HG03045 (cell line): ENCODE data around the gene LAMA4.

Source experiments
- ATAC-seq: cut with Tn5 transposase; IDR thresholded peaks from one replicate; pipeline ENCODE4 v1.9.1; 2021; ENCODE audit warnings: mild to moderate bottlenecking, moderate library complexity; ENCODE audit not compliant: unreplicated experiment

LAMA4 gene

DNA sequence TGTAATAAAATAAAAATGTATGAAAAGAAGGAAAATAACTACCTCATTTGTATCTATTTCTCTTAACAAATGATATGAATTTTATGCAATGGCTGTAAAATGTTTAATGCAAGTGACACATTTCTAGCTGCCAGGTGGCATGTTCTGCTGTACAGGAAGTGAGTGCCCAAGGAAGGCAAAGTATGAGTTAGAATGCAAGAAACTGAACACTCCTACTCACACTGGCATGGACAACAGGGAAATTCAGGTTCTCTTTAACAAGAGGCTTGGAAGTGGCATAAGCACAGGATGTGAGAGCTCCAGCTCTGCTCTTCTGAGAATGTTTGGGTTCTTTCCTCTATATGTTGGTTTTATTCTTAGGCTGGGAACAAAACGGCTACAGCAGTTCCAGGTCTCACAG is 20.4 kb upstream of the LAMA4 start:
- ATAC-seq, result no peak

- no peak for ATAC-seq
Measured at GRCh38 chr6:112272799-112273198, 18.4 kb upstream of the LAMA4 start.

- ATAC-seq, result no peak
Measured at GRCh38 chr6:112270756-112271155, 16.4 kb upstream of the LAMA4 start.

DNA sequence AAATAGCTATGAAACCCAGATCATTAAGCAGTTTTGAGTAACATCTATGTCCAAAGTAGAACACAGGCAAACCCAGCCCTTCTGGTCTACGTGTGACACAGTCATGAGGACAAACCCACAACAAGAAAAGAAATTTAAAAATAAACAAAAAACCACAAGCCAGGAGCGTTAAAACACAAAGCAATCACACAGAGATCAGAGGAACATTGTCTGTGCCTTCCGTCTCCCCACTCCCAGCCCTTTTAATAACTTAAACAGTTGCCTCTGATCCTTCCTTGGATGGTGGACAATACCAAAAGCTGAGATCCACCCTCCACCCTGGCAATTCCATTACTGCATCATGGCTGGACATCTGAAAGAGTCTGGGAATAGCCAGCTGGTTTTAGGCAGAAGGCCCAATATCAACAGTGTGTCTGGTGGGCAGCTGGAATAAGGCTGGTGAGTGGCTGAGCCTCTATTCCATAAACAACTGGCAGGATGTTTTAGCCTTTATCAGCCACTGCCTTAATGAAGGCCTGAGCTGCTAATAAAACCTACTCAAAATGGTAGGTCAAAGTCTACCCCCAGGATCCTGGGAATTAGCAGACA is 15.7 kb upstream of the LAMA4 start:
- no peak for ATAC-seq

- no peak for ATAC-seq
Measured at GRCh38 chr6:112269114-112269513, 14.7 kb upstream of the LAMA4 start.

GRCh38 chr6:112268654-112269053 is 14.3 kb upstream of the LAMA4 start:
- no peak for ATAC-seq

GRCh38 chr6:112268019-112268418 is 13.7 kb upstream of the LAMA4 start:
- no peak for ATAC-seq

GRCh38 chr6:112266331-112266730 is 12.0 kb upstream of the LAMA4 start:
- no peak for ATAC-seq

- no peak for ATAC-seq
Measured at GRCh38 chr6:112259337-112259675, 4.9 kb upstream of the LAMA4 start.

DNA sequence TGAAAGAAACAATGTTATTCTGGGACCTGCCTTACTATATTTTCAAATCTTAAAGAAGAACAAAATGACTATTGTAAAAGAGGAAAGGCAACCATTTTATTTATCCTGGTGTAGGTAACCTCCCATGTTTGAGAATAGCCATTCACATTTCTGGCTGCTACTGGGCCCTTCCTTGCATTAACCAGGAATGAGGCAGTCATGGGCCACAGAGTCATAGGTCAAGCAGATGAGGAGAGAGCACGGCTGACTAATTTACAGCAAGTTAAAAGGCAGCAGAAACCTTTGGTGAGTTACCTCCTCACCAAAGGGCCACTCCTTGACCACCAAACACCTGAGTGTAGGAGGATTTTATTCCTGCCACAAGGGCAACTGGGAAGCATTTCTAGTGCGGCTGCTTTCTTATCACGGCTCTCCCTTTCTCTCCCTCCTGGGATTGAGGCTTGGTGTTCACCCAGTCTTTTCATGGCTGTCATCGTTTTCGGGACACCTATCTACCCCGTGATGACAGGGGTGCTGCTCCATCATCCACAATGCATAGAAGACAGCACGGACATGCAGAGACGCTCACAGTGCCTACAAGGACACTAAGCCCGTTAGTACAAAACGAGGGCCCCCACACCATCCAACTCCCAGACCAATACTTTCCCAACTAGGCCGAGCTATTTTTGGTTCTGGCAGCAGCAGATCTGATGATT is 4.4 kb upstream of the LAMA4 start:
- no peak for ATAC-seq

DNA sequence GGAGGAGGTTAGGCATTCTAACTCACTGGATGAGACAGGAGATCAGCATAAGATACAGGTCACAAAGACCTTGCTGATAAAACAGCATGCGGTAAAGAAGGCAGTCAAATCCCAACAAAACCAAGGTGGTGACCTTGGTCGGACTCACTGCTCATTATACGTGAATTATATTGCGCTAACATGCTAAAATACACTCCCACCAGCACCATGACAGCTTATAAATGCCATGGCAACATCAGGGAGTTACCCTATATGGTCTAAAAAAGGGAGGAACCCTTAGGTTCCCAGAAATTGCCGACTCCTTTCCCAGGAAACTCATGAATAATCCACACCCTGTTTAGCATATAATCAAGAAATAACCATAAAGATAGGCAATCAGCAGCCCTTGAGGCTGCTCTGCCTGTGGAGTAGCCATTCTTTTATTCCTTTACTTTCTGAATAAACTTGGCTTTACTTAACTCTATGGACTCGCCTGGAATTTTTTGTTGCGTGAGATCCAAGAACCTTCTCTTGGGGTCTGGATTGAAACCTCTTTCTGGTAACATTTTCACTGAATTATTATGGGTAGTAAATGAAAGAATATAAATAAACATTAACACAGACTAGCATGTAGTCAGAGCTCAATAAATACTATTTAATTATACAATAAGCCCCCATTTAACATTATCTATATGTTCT is 3.0 kb upstream of the LAMA4 start:
- no peak for ATAC-seq

DNA sequence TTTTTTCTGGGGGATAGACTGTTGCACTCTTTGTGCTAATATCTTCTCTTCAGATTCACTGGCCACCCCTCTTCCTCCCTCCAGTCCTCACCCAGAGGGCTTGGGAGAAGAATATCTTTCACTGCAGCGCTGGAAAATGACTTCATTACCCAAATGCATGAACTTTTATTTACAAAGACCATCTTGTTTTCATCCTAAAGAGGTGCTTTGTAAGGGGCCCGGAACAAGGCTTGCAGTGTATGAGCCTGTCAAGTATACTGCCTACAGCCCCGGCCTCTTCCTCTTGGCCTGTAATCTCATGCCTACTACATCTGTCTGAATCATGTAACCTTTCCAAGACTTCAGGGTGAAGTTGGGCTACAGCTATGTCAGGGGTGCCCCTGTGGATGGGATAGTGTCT is 554 bp upstream of the LAMA4 start:
- no peak for ATAC-seq

GRCh38 chr6:112253498-112253840 is 898 bp downstream of the LAMA4 start:
- no peak for ATAC-seq

DNA sequence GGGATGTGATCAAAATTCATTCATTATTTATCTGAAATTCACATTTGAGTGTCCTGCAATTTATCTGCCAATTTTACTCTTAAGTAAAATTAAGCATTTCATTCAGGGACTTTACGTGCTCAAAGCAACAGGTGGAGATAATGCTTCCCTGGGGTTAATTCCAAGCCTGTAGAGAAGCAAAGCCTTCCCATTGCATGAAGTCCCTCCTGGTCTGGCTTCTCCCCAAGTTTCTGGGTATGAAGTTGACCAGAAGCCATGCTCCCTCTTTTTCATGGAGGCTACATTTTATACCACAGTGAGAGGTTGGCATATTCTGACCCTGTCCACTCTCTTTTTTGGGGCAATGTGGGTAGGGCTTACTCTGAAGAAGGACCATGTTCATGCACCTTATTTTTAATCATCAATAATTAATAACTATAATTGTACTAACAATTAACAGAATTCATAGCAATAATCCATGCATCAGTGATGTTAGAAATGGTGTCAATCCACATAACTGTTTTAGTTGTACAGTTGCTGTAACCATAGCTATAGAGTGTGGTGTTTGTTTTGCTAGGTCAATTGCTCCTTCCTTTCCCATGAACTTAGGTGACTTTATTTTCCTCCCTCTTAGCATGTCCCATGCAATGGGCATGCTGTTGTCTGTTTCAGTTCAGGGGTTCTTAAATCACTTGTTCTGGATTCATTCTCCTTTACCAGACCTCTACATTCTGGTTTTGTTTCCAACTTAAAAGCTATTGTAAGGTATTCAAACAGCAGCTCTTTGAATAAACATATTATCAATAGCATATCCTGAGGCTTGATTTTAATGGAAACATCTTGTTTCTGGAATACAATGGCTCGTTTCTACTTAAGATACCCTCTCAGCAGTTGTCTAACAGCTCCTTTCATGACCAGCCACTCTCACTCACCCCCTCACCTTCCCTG is 1.5 kb downstream of the LAMA4 start:
- ATAC-seq, result no peak

DNA sequence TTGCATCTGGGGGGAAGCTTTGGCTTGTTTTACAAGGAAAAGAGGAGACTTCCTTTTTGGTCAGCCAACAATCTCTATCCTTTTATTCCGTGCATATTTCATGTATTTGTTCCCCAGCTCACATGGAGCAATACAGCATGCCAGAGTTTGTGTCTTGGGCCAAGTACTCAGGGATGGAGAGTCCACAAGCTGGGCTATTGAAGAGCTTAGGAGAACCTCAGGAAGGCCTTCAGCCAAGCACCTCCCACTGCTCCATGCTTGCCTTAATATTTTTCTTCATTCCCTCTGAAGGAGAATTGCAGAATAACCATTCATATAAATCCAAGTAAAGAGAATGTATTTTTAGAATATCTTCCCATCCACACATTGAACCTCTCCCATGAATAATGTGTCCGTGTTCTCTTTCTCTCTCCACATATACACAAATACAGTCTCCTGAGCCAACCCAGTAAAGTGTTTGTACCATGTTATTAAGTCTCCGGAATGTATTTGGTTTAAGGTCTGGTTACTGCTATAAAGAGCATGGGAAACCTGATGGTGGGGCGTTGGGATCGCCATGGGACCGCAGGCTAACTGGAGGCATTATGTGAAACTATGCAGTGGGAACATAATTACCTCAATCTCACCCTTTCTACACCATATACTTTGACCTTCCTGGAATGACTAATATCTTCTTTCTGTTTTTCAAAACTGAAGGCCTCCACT is 3.0 kb downstream of the LAMA4 start:
- ATAC-seq, result no peak

DNA sequence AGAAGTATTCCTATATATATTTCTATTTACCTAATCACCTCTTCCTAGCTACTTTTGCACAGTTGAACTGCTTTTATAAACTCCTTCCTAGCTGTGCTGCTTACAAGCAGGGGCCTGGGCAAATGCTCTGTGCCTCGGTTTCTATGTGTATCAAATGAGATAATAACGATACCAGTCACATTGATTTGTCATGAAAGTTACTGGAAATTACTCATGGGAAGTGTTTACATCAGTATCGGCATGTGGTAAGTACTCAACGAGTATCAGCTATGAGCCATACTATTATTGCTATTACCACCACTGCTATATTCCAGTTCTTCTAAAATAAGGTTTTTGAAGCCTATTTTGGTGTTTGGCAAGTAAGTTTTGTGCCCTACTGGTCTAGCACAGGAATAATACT is 4.9 kb downstream of the LAMA4 start:
- no peak for ATAC-seq

DNA sequence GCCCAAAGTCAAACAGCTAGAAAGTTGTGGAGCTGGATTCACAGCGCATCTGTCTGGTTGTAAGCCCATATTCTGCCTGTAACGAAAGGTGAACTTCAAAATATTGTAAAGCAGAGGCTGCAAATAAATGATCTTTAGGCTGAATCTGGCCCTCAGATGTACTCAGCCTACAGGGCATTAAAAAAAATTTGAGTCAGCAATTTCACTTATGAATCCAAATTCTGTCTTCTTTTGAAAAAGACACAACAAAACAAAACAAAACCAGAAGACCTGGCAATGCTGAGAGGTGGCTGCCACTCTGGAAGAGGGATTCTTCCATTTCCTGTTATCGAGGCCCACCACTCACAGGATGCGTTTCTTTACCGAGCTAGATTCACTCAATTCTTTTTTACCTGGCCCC is 7.1 kb downstream of the LAMA4 start:
- no peak for ATAC-seq

- no peak for ATAC-seq
Measured at GRCh38 chr6:112245511-112246203, 8.7 kb downstream of the LAMA4 start.

DNA sequence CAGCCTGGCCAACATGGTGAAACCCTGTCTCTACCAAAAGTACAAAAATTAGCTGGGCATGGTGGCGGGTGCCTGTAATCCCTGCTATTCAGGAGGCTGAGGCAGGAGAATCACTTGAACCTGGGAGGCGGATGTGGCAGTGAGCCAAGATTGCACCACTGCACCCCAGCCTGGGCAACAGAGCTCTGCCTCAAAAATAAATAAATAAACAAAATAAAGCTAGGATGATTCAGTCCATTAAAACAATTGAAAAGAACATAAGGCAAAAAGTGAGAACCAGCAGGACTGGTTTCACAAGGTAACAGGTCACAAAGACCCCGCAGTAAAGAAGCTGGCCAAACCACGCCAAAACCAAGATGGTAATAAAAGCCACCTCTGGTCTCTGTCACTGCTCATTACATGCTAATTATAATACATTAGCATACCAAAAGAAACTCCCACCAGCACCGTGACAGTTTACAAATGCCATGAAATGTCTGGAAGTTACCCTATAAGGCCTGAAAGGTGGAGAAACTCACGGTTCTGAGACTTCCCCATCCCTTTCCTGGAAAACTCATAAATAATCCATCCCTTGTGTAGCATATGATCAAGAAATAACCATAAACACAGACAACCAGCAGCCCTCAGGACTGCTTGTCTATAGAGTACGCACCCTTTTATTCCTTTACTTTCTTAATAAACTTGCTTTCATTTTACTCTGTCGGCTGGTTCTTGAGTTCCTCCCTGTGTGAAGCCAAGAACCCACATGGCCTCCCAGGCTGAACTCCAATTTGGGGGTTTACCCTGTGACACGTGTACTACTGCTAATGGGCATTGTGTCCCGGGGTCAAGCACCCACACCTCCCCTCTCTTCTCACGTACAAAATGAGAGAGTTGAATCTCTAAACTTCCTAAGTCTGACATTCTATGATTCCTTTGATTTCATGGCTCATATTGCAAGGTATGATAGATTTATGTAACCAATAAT is 10.2 kb downstream of the LAMA4 start:
- ATAC-seq, result no peak
